IPS-11a (cell line): ENCODE results near the gene WBP1L.
A peak's percentile ranks its signal among the peaks of the same experiment; 100 is the strongest.
"Not testable (repeated sequence)": the region's sequence is repeated elsewhere in the genome, so short reads cannot be mapped to it uniquely, and the experiment has no call there.

Experiments
- H3K4me3 ChIP-seq: one replicate; pipeline ENCODE4 v1.5.1; 2013; ENCODE audit warnings: low read depth, low read length, control low read depth

The WBP1L gene

GRCh38 chr10:102743588-102744373 lies at the start of gene WBP1L:
TSS of gene WBP1L (plus strand) at chr10:102743948. CDS start at chr10:102744054, 106 bp downstream.
- peak within 1 kb of the TSS; percentile 82 for H3K4me3 ChIP-seq

DNA sequence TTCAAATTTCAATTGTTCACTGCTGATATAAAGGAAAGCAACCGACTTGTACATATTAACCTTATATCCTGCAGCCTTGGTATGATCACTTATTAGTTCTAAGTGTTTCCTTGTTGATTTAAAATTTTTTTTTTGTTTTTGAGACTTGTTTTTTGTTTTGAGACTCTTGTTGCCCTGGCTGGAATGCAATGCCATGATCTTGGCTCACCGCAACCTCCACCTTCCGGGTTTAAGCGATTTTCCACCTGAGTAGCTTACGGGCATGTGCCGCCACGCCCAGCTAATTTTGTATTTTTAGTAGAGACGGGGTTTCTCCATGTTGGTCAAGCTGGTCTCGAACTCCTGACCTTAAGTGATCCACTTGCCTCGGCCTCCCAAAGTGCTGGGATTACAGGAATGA lies 48.3 kb upstream of the WBP1L start:
- H3K4me3 ChIP-seq: not testable (repeated sequence)

- no peak overlapping the region for H3K4me3 ChIP-seq
These were observed 47.0 kb upstream of the WBP1L start for GRCh38 chr10:102696736-102697135.

GRCh38 chr10:102698894-102699293 lies 44.9 kb upstream of the WBP1L start:
- no peak overlapping the region for H3K4me3 ChIP-seq

GRCh38 chr10:102701272-102701671 lies 42.5 kb upstream of the WBP1L start:
- no peak overlapping the region for H3K4me3 ChIP-seq

DNA sequence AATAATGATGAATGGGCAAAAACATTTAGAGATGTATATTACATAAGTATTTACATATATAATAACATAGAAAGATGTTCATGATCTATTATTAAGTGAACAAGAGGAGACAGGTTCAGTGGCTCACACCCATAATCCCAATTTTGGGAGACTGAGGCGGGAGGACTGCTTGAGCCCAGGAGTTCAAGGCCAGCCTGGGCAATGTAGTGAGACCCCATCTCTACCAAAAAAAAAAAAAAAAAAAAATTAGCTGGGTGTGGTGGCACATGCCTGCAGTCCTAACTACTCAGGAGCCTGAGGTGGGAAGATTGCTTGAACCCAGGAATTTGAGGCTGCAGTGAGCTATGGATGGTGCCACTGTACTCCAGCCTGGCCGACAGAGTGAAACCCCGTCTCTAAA lies 42.0 kb upstream of the WBP1L start:
- no peak overlapping the region for H3K4me3 ChIP-seq

GRCh38 chr10:102702742-102703141 lies 41.0 kb upstream of the WBP1L start:
- H3K4me3 ChIP-seq: no peak overlapping the region

DNA sequence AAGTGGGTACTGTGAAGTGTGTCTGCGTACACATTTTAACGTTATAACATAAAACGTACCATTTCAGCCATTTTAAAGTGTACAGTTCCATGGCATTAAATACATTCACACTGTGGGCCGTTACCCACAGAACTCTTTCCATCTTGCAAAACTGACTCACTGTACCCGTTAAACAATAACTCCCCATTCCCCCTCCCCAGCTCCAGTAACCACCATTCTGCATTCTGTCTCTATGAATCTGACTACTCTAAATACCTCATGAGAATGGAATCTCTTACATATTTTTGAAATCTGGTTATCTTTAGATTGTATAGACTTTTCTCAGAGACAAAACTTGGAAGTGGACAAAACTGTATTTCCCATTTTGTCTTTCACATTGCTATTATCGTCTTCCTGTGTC lies 38.8 kb upstream of the WBP1L start:
- no peak overlapping the region for H3K4me3 ChIP-seq

DNA sequence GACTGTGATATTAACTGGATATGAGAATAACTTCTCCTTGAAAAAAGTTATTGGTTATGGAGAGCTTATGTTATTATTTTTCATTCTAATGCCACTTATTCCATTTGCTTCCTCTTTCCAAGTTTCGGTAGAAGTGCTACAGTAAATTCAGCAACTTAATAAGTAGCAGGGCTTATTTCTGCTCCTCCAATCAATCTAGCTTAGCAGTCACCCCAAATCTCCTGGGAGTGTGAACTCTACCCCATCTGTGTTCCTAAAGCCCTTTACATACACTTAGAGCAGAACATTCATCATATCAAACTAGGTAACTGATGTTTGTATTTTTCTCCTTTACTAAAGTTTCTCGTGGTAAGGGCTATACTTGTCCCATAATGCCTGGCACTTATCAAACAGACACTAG lies 38.2 kb upstream of the WBP1L start:
- no peak overlapping the region for H3K4me3 ChIP-seq

- no peak overlapping the region for H3K4me3 ChIP-seq
These were observed 33.1 kb upstream of the WBP1L start for GRCh38 chr10:102710609-102711008.

DNA sequence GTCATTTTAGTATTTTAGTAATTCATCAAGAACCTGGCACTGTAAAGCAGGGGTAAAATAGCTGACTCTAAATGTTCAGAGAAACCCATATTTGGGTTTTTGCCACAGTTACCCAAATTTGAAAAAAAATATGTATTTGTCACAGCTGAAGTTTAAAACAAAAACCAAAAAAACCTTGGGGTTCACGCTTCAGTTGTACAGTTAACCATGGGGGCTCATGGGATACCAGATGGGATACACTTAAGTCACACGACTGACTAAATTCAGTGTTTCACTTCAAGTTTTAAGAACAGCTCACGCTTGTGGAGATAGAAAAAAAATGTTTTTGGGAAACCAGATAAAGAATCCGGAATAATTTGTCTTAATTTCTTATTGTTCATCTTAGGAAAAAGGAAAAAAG lies 31.7 kb upstream of the WBP1L start:
- no peak overlapping the region for H3K4me3 ChIP-seq

DNA sequence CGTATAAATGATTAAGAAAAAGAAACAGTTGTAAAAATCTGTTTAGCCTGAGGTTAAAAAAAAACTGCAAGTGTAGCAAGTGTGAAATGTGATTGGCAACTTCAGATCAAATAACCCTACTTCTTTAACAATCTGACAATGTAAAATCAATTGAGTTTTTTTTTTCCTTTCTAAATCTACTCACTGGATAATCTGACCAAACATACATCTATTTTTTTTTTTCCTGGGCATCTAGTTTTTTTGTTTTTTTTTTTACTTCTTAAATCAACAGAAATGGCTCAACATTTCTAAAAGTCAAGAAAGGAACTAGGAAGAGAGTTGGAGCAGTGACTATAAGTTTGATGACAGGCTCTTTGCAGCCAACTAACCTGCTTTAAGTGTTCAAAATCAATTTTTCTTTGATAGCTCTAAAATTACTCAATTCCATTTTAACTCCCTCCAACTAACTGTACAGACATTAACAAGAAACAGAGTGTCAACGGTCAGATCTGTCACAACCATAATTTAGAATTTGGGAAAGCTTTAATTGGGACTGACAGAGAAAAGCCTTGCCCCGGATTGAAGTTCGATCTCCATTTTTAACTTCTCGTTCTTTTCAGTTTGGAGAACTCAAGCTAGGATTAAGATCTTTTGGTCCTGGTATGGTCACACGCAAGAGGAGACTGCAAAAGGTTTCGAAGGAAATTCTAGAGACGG lies 30.8 kb upstream of the WBP1L start:
- peak overlapping the region; percentile 63 for H3K4me3 ChIP-seq

DNA sequence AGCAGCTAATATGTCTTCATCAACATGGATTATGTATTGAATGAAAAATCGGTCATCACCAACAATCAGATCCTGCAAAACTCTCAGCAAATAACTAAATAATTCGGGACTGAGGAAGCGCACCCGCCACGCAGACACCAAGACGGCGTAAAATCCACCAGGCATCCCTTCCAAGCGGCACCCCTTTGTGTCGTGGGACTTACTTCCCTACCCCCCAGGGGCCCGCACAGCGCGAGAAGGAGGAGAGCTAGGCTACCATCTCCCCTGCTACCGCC lies 30.3 kb upstream of the WBP1L start:
- peak overlapping the region; percentile 63 for H3K4me3 ChIP-seq

DNA sequence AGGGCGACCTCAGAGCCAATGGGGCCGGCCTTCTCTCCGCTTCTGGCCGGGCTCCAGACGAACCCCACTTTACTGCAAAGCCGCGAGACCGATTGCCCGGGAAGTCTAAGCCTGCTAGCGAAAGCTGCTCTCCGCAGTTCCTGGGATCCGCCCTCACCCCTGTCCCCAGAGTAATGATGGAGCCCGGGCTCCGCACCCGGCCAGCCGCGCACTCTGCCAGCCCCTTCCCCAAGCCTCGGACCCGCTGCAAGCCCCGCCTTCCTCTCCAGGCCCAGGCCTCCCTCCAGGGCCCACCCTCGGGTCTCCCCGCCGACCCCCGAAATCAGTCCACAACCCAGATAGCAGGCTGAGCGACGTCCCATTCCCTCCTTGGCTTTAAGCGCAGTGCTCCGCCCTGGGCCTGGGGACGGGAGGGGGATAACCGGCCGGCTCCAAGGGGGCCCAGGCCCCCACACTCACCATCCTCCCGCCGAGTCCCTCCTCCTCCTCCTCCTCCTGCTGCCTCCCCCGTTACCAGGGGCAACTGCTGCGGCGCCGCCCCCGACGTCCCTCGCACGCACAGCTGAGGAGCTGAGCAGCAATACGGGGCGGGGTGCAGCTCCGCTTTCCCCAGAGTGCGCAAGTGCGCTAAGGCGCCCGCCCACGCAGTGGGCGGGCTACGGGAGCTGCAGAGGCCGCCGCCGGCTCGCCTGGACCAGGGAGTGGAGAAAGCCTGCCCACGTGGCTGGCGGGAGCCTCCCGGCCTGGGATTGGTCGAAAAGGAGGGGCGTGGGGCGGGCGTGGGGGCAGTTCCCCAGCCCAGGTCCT lies 29.7 kb upstream of the WBP1L start, which contains the start of gene ARL3:
TSS of gene ARL3 (minus strand) at position 584 of the 807 bp plus-strand sequence. CDS start at position 462, 122 bp downstream.
- H3K4me3 ChIP-seq: peak within 1 kb of the TSS; percentile 85

DNA sequence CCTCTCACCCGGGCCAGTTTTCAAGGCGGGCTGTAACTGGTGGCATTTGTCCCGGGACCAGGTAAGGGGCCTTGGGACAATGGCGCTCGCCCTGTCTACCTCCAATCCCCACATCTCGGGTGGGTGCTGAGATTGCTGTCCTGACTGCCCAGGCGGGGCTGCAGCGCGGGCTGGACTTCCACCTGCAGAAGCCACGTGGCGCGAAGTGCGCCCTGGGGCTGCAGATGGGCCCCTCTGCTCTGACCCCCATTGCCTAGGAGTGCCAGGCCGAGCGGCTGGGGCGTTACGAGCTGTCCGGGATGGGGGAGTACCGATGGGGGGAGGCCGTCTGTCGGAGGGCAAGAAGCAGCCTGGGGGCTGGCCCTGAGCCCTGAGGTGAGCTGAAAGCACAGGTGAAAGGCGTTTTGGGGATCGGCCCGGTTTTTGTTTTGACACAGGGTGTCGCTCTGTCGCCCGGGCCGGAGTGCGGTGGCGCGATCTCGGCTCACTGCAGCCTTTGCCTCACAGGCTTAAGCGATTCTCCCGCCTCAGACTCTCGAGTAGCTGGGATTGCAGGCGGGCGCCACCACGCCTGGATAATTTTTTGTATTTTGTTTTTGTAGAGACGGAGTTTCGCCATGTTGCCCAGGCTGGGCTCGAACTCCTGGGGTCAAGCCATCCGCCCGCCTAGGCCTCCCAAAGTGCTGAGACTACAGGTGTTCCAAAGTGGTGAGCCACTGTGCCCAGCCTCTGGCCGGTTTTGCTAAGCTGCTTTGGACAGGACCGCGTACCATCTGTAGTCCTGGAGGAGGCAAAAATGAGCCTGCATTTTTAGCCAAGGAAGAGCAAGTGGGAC lies 28.9 kb upstream of the WBP1L start, which contains the start of gene SFXN2:
TSS of gene SFXN2 (plus strand) at position 16 of the 835 bp plus-strand sequence. CDS start 12,001 bp downstream, outside the sequence.
- H3K4me3 ChIP-seq: peak within 1 kb of the TSS; percentile 85

- H3K4me3 ChIP-seq: no peak overlapping the region
These were observed 27.9 kb upstream of the WBP1L start for GRCh38 chr10:102715880-102716279.

GRCh38 chr10:102716900-102717565 lies 26.7 kb upstream of the WBP1L start:
- not testable (repeated sequence) for H3K4me3 ChIP-seq

GRCh38 chr10:102718220-102718619 lies 25.5 kb upstream of the WBP1L start:
- H3K4me3 ChIP-seq: no peak overlapping the region

DNA sequence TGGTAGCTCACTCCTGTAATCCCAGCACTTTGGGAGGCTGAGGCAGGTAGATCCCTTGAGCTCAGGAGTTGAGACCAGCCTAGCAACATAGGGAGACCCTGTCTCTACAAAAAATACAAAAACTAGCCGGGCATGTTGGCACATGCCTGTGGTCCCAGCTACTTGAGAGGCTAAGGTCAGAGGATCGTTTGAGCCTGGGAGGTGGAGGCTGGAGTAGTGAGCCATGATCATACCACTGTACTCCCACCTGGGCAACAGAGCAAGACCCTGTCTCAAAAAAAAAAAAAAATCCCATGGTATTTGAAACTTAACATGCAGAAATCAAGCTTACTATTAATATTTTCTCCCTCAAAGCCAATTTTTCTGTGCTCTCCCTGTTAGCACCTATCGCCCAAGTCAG lies 23.4 kb upstream of the WBP1L start:
- no peak overlapping the region for H3K4me3 ChIP-seq

GRCh38 chr10:102720775-102721301 lies 22.9 kb upstream of the WBP1L start:
- no peak overlapping the region for H3K4me3 ChIP-seq
